GM19395 (cell line): ENCODE results near the gene PLA2G6.

ENCODE experiments used
- ATAC-seq: cut with Tn5 transposase; IDR thresholded peaks from one replicate; pipeline ENCODE4 v1.9.1; 2021; ENCODE audit warnings: mild to moderate bottlenecking, moderate library complexity; ENCODE audit not compliant: unreplicated experiment

PLA2G6 gene

GRCh38 chr22:38074181-38075104 is 107.2 kb downstream of the PLA2G6 start:
- ATAC-seq = no peak

- no peak for ATAC-seq
Observed at GRCh38 chr22:38073150-38074130, 108.2 kb downstream of the PLA2G6 start.

DNA sequence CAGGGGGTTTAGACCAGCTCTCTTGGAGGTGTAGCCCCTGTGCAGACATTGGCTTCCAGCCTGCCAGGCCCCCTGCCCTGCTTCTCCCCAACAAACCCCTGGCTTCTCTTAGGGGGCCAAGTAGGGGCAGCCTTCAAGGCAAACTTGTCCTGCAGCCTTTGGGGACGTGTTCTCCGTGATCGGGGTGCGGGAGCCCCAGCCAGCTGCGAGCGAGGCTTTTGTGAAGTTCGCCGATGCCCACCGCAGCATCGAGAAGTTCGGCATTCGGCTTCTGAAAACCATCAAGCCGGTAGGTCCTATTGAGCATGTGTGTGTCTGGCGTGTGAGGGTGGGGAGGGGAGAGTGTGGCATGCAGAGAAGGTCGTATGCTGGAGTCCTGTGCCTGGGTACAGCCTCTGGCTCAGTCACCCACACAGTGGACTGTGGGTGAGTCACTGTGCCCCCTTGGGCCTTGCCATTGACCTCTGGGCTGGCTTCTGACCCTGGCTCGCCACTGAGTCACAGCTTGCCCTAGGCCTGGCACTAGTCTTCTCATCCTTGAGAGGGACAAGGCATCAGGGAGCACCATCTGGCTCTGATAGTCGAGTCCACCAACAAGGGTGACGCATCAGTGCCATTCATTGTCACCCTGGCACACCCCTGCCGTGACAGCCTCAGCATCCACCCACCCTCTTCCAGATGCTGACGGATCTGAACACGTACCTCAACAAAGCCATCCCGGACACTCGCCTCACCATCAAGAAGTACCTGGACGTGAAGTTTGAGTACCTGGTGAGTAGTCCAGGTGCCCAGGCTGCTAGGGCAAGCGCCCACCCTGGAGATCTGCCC is 109.1 kb downstream of the PLA2G6 start:
- no peak for ATAC-seq

- ATAC-seq = no peak
Observed at GRCh38 chr22:38071421-38072321, 110.0 kb downstream of the PLA2G6 start.

- ATAC-seq = no peak
Observed at GRCh38 chr22:38070250-38070921, 111.2 kb downstream of the PLA2G6 start.

DNA sequence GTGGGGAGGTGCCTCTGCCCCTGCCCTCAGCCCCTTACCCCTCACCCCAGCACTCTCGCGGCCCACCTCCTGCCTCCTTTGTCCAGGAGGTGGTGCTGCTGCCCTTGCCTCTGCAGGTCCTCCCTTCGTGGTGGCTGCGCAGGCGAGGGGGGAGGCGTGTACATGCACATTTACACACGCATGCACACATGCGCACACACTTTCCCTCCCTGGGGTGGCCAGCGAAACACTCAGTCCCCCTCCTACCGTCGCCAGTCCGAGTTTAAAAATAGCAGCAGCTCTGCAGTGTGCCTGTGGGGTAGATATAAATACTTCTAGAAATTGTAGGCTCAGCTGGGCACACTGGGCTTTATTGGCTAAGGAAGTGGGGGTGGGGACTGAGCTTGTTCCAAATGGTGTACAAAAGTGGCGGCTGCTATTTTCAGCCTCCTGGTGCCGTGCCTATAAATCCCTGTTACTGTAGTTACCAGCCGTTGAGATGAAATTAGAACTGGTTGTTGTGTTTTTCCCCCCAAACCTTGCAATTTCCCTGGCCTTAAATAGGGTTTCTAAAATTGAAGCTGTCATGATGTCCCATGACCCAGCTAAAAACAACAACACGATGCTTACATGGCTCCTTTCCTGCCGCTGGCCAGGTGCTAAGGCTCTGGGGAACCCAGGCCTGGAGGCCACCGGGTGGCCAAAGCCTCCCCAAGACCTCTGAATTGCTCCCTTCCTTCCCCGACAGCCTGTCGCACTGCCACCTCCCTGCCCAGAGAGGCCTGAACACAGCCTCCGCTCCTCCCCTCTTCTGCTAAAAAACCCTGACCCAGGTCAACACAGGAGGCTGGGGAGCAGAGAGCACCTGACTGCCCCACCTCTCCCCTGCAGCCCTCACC is 112.0 kb downstream of the PLA2G6 start:
- ATAC-seq = no peak

- ATAC-seq = no peak
Observed at GRCh38 chr22:38068641-38069371, 112.8 kb downstream of the PLA2G6 start.

DNA sequence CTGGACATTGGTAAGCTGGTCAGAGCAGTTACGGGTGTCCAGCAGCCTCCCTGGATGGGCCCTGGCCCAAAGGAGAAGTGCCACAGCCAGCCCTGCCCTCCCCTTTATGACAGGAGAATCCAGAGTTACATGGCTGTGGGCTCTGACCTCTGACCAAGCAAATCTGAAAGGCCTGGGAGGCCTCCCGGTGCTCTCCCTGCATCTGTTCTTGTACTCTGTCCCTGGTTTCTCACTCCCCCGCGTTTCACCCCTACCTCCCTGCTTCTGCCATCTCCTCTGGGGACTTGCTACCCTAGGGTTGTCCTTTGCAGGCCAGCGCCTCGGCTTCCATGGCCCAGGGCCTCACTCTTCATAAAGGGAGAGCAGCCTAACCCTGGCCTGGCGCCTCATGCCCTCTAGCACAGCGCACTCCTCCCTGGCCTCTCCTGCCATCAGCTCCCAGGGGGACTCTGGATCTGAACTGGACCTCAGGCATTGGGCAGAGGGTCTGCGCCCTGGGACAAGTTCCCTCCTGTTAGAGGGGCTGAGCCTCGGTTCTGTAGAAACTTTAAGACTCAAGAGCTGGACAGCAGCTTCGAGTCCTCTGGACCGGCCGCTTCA is 113.8 kb downstream of the PLA2G6 start:
- no peak for ATAC-seq

GRCh38 chr22:38067028-38067415 is 114.6 kb downstream of the PLA2G6 start:
- no peak for ATAC-seq

DNA sequence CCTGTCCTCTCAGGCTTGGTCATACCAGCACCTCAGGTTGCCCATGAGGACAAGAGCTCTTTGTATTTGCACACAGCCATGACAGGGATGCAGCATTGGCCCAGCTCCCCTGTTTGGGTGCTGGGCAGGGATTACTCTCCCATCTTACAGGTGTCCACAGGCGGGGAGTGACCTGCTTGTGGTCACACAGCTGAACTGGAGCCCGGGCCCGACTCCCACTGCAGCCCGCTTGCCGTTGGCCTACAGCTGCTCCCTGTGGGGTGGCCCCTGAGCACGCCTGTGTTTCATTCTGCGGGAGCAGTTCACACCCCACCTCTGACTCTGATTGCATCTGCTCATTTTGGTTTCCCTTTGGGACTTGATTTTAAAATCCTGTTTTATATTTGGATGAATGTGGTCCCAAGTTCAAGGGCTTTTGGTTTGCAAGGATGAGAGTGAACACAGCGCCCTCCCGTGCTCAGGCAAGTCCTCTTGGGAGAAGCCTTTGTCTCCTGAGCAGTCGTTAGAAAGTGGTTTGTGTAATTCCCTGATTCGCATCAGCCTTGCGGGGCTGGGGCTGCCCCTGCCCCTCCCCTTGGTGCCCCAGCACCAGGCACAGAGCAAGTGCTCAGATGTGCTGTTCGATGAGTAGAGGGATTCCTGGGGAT is 115.1 kb downstream of the PLA2G6 start:
- ATAC-seq = no peak

- ATAC-seq = no peak
Observed at GRCh38 chr22:38065539-38065938, 116.1 kb downstream of the PLA2G6 start.

- no peak for ATAC-seq
Observed at GRCh38 chr22:38062791-38063190, 118.8 kb downstream of the PLA2G6 start.
